ENCODE measurements around the gene CHST8. TPM values are rescaled to one million over a fixed set of nuclear protein-coding genes. Genes with fewer than 3 reads are reported as not detected.

The CHST8 gene
- total RNA-seq, 2 experiments from 2014 or later = not detected

- POLR2A ChIA-PET = no interaction called here
- H3K4me1 Mint-ChIP-seq = no peaks in the 10 kb centered on the region
- H3K9me3 Mint-ChIP-seq = no peaks in the 10 kb centered on the region
- DNase-seq = no peak
- H3K4me3 Mint-ChIP-seq = no peak overlapping the region
- no peaks in the 10 kb centered on the region for H3K27me3 Mint-ChIP-seq
- CTCF ChIA-PET = no interaction called here
- no peaks in the 10 kb centered on the region for H3K36me3 Mint-ChIP-seq (ENCODE audit: low read depth)
- H3K27ac Mint-ChIP-seq = no peak overlapping the region
These were observed 79.8 kb downstream of the CHST8 start for GRCh38 chr19:33701565-33701964.

GRCh38 chr19:33702606-33703437, 81.1 kb downstream of the CHST8 start:
- CTCF ChIA-PET = no interaction called here
- Mint-ChIP-seq H3K27ac (no peak overlapping the region), H3K27me3 (no peaks in the 10 kb centered on the region), H3K4me1 (no peaks in the 10 kb centered on the region), H3K4me3 (no peak overlapping the region), H3K9me3 (no peaks in the 10 kb centered on the region), H3K36me3 (ENCODE audit: low read depth) (no peaks in the 10 kb centered on the region)
- no peak for DNase-seq
- POLR2A ChIA-PET = no interaction called here

GRCh38 chr19:33703438-33703750, 81.6 kb downstream of the CHST8 start:
- H3K27me3 Mint-ChIP-seq = no peaks in the 10 kb centered on the region
- no peaks in the 10 kb centered on the region for H3K36me3 Mint-ChIP-seq (ENCODE audit: low read depth)

GRCh38 chr19:33703821-33704220, 82.1 kb downstream of the CHST8 start:
- POLR2A ChIA-PET = no interaction called here
- Mint-ChIP-seq H3K4me1 (no peaks in the 10 kb centered on the region), H3K27ac (no peak overlapping the region), H3K9me3 (no peaks in the 10 kb centered on the region), H3K36me3 (ENCODE audit: low read depth) (no peaks in the 10 kb centered on the region), H3K27me3 (no peaks in the 10 kb centered on the region), H3K4me3 (no peak overlapping the region)
- no peak for DNase-seq
- CTCF ChIA-PET = no interaction called here

More at GRCh38 chr19:33703438-33703750, 81.6 kb downstream of the CHST8 start:
- no peak overlapping the region for H3K27ac Mint-ChIP-seq
- H3K4me3 Mint-ChIP-seq = no peak overlapping the region
- no peak for DNase-seq
- no peaks in the 10 kb centered on the region for H3K4me1 Mint-ChIP-seq
- POLR2A ChIA-PET = no interaction called here
- H3K9me3 Mint-ChIP-seq = no peaks in the 10 kb centered on the region
- CTCF ChIA-PET = no interaction called here

GRCh38 chr19:33704271-33704670, 82.5 kb downstream of the CHST8 start:
- Mint-ChIP-seq H3K4me1 (no peaks in the 10 kb centered on the region), H3K36me3 (ENCODE audit: low read depth) (no peaks in the 10 kb centered on the region), H3K27ac (no peak overlapping the region), H3K4me3 (no peak overlapping the region), H3K9me3 (no peaks in the 10 kb centered on the region), H3K27me3 (no peaks in the 10 kb centered on the region)
- CTCF ChIA-PET = no interaction called here
- no peak for DNase-seq
- POLR2A ChIA-PET = no interaction called here

GRCh38 chr19:33705090-33705847, 83.5 kb downstream of the CHST8 start:
- POLR2A ChIA-PET = no interaction called here
- DNase-seq = no peak
- Mint-ChIP-seq H3K27me3 (peaks cover 4% of the 10 kb centered on the region), H3K27ac (no peak overlapping the region), H3K4me3 (no peak overlapping the region), H3K36me3 (ENCODE audit: low read depth) (no peaks in the 10 kb centered on the region), H3K4me1 (no peaks in the 10 kb centered on the region), H3K9me3 (no peaks in the 10 kb centered on the region)
- CTCF ChIA-PET = no interaction called here

- CTCF ChIA-PET = no interaction called here
These were observed 84.1 kb downstream of the CHST8 start for GRCh38 chr19:33705860-33706259.

GRCh38 chr19:33706631-33707030, 84.9 kb downstream of the CHST8 start:
- ChIA-PET POLR2A (no interaction called here), CTCF (no interaction called here)
- no peaks in the 10 kb centered on the region for H3K4me1 Mint-ChIP-seq
- H3K36me3 Mint-ChIP-seq (ENCODE audit: low read depth) = no peaks in the 10 kb centered on the region
- no peak overlapping the region for H3K4me3 Mint-ChIP-seq
- no peaks in the 10 kb centered on the region for H3K9me3 Mint-ChIP-seq
- no peak for DNase-seq
- no peak overlapping the region for H3K27ac Mint-ChIP-seq
- peaks cover 4% of the 10 kb centered on the region for H3K27me3 Mint-ChIP-seq

More at GRCh38 chr19:33705860-33706259, 84.1 kb downstream of the CHST8 start:
- Mint-ChIP-seq H3K4me1 (no peaks in the 10 kb centered on the region), H3K27me3 (peaks cover 4% of the 10 kb centered on the region), H3K9me3 (no peaks in the 10 kb centered on the region), H3K4me3 (no peak overlapping the region), H3K36me3 (ENCODE audit: low read depth) (no peaks in the 10 kb centered on the region), H3K27ac (no peak overlapping the region)
- DNase-seq = no peak
- POLR2A ChIA-PET = no interaction called here

GRCh38 chr19:33712268-33712667, 90.5 kb downstream of the CHST8 start:
- Mint-ChIP-seq H3K4me1 (no peaks in the 10 kb centered on the region), H3K27me3 (peaks cover 4% of the 10 kb centered on the region), H3K36me3 (ENCODE audit: low read depth) (no peaks in the 10 kb centered on the region), H3K27ac (no peak overlapping the region), H3K9me3 (peaks cover 6% of the 10 kb centered on the region), H3K4me3 (no peak overlapping the region)
- POLR2A ChIA-PET = no interaction called here
- DNase-seq = no peak
- CTCF ChIA-PET = no interaction called here

- ChIA-PET CTCF (no interaction called here), POLR2A (no interaction called here)
- Mint-ChIP-seq H3K4me3 (no peak overlapping the region), H3K27me3 (peaks cover 4% of the 10 kb centered on the region), H3K36me3 (ENCODE audit: low read depth) (no peaks in the 10 kb centered on the region), H3K9me3 (peaks cover 6% of the 10 kb centered on the region), H3K4me1 (no peaks in the 10 kb centered on the region), H3K27ac (no peak overlapping the region)
- DNase-seq = no peak
These were observed 91.4 kb downstream of the CHST8 start for GRCh38 chr19:33713194-33713593.

GRCh38 chr19:33714149-33714548, 92.4 kb downstream of the CHST8 start:
- Mint-ChIP-seq H3K4me1 (no peaks in the 10 kb centered on the region), H3K27me3 (peaks cover 4% of the 10 kb centered on the region), H3K4me3 (no peak overlapping the region), H3K36me3 (ENCODE audit: low read depth) (no peaks in the 10 kb centered on the region), H3K9me3 (peaks cover 6% of the 10 kb centered on the region), H3K27ac (no peak overlapping the region)
- ChIA-PET POLR2A (no interaction called here), CTCF (no interaction called here)
- DNase-seq = no peak

GRCh38 chr19:33715462-33715861, 93.7 kb downstream of the CHST8 start:
- H3K27ac Mint-ChIP-seq = no peak overlapping the region
- POLR2A ChIA-PET = no interaction called here
- H3K27me3 Mint-ChIP-seq = no peaks in the 10 kb centered on the region
- CTCF ChIA-PET = no interaction called here
- peaks cover 6% of the 10 kb centered on the region for H3K9me3 Mint-ChIP-seq
- H3K4me3 Mint-ChIP-seq = no peak overlapping the region
- DNase-seq = no peak
- no peaks in the 10 kb centered on the region for H3K4me1 Mint-ChIP-seq
- H3K36me3 Mint-ChIP-seq (ENCODE audit: low read depth) = no peaks in the 10 kb centered on the region

GRCh38 chr19:33717878-33718277, 96.1 kb downstream of the CHST8 start:
- no peak for DNase-seq
- no peaks in the 10 kb centered on the region for H3K4me1 Mint-ChIP-seq
- H3K36me3 Mint-ChIP-seq (ENCODE audit: low read depth) = no peaks in the 10 kb centered on the region
- H3K27me3 Mint-ChIP-seq = no peaks in the 10 kb centered on the region
- peaks cover 6% of the 10 kb centered on the region for H3K9me3 Mint-ChIP-seq
- no peak overlapping the region for H3K4me3 Mint-ChIP-seq
- ChIA-PET POLR2A (no interaction called here), CTCF (no interaction called here)
- no peak overlapping the region for H3K27ac Mint-ChIP-seq
